Aorta (tissue), 4 donors: ENCODE data around the gene SOHLH2. TPM values are rescaled to one million over a fixed set of nuclear protein-coding genes. Genes with fewer than 3 reads are reported as not detected.

Source experiments
- polyA plus RNA-seq, 2 donors: library from polyadenylated mRNA; stranded (reverse); fragments of 200-250 nt; gene quantifications; one replicate each; pipeline ENCODE4 v1.2.3, GENCODE V29; 2013
- total RNA-seq, 2 donors: library from RNA; stranded (reverse); fragmentation: NEBNext Ultra II Directional; extraction: Animal tissue kit (Norgen Biotek cat#: 25700); gene quantifications; one replicate each; pipeline ENCODE4 v1.2.1, GENCODE V29; 2021
- donor health status: healthy with polysubstance abuse.
- donor health status: Bipolar disorder and iron deficiency.
- donor health status: DM: no; HTN: no; CAD: no.
- donor health status: DM: yes; HTN: yes; CAD: no.

The SOHLH2 gene
- total and polyA plus RNA-seq, 4 donors = 0.63 TPM; not detected in 3

Other genes starting within 250 kb of the SOHLH2 start
- 10 to 100 TPM; 24.7 to 47.4 TPM for gene DCLK1, start 83.2 kb downstream of the SOHLH2 start, total RNA-seq
- gene DCLK1, start 83.2 kb downstream of the SOHLH2 start, polyA plus RNA-seq = 1 to 10 TPM; 2.6 to 3.1 TPM
- gene CCDC169, start 83.3 kb upstream of the SOHLH2 start, total RNA-seq = 1 to 10 TPM in 1 of 2 donors, under 1 TPM in 1; 0.55 to 1.5 TPM
- under 1 TPM in 1 of 2 donors, not detected in 1; 0.28 TPM for gene CCDC169, start 83.3 kb upstream of the SOHLH2 start, polyA plus RNA-seq
- 10 to 100 TPM; 73.5 to 74.7 TPM for gene SPART, start 131.8 kb upstream of the SOHLH2 start, total RNA-seq
- 10 to 100 TPM; 46.6 to 49.8 TPM for gene SPART, start 131.8 kb upstream of the SOHLH2 start, polyA plus RNA-seq
- gene CCNA1, start 217.9 kb upstream of the SOHLH2 start, total RNA-seq = under 1 TPM; 0.36 to 0.42 TPM
- gene CCNA1, start 217.9 kb upstream of the SOHLH2 start, polyA plus RNA-seq = under 1 TPM; 0.25 to 0.31 TPM